Measurements from ENCODE around the gene INSIG2. TPM values are rescaled to one million over a fixed set of nuclear protein-coding genes. Genes with fewer than 3 reads are reported as not detected.

The INSIG2 gene
- total RNA-seq, 6 donors from 2014 or later: 10.5 to 33.2 (median 23.5) TPM

DNA sequence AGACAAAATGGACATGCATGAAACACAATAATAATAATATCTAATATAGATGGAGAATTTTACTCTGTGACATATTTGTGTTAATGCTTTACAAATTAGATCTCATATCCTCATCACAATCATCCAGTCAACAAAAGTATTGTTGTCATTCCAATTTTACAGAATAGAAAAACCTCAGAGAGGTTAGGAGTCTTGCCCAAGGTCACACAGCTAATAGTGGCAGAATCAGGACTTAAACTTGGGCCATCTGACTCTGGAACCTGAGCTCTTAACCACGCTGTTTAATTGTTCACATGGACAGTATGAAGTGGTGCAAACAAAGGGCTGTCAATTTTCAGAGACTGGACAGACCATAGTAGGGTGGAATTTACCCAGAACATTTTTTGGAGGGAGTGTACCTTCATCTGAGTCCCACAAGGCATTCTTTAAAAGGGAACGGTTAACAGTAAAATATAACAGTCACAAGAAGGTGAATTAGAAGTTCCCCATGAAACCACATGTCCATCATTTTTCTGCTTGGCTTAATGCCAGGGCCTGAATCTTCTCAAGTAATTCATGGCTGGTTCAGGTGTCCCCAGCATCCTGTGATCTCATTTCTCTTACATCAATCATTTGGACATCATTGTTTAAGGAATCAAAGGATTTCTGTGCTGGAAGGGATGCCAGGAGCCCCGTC, 39.0 kb upstream of the INSIG2 start:
- no peaks in the 10 kb centered on the region for H3K27me3 ChIP-seq
- DNase-seq: no peak
- no peaks in the 10 kb centered on the region for H3K9me3 ChIP-seq
- TF ChIP-seq, protein P1, sequence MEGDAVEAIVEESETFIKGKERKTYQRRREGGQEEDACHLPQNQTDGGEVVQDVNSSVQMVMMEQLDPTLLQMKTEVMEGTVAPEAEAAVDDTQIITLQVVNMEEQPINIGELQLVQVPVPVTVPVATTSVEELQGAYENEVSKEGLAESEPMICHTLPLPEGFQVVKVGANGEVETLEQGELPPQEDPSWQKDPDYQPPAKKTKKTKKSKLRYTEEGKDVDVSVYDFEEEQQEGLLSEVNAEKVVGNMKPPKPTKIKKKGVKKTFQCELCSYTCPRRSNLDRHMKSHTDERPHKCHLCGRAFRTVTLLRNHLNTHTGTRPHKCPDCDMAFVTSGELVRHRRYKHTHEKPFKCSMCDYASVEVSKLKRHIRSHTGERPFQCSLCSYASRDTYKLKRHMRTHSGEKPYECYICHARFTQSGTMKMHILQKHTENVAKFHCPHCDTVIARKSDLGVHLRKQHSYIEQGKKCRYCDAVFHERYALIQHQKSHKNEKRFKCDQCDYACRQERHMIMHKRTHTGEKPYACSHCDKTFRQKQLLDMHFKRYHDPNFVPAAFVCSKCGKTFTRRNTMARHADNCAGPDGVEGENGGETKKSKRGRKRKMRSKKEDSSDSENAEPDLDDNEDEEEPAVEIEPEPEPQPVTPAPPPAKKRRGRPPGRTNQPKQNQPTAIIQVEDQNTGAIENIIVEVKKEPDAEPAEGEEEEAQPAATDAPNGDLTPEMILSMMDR (IDR thresholded peaks at IDR 0.05): no peak
- TF ChIP-seq EP300 (IDR thresholded peaks at IDR 0.05) (no peak), POLR2AphosphoS5 (IDR thresholded peaks at IDR 0.05) (no peak), POLR2A (IDR thresholded peaks at IDR 0.05) (no peak)
- no peak overlapping the region for H3K27ac ChIP-seq
- no peak overlapping the region for H3K4me3 ChIP-seq
- H3K4me1 ChIP-seq: peaks cover 0 to 5% (median 2%) of the 10 kb centered on the region in 4 donors
- no peak for ATAC-seq (ENCODE audit: low FRiP score in 2 of 2)
- WGBS, 2 donors: 48 to 63% methylated on average over 3 of the region's 3 CpGs
- no peaks in the 10 kb centered on the region for H3K36me3 ChIP-seq

DNA sequence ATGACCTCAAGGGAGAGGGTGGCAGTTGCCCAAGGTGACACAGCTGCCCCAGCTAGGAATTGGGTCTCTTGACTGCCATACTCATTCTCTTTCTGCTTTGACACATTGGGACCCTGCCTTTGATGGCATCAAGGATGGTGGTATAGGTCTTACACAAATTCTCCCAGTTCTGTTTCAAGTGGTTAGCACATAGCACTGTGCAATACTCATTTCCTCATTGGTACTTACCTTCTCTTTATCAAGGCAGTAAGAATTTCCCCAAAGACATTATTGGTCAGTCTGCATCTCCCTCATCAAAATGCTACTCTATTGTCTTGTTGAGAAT, 38.5 kb upstream of the INSIG2 start:
- H3K4me1 ChIP-seq: peaks cover 0 to 5% (median 2%) of the 10 kb centered on the region in 4 donors
- no peaks in the 10 kb centered on the region for H3K36me3 ChIP-seq
- no peak overlapping the region for H3K4me3 ChIP-seq
- ATAC-seq (ENCODE audit: low FRiP score in 2 of 2) (no peak), DNase-seq (no peak)
- TF ChIP-seq EP300 (IDR thresholded peaks at IDR 0.05): no peak
- TF ChIP-seq POLR2A (IDR thresholded peaks at IDR 0.05): no peak
- TF ChIP-seq, protein P1 (IDR thresholded peaks at IDR 0.05): no peak
- no peak for TF ChIP-seq POLR2AphosphoS5 (IDR thresholded peaks at IDR 0.05)
- H3K27ac ChIP-seq: no peak overlapping the region
- H3K27me3 ChIP-seq: no peaks in the 10 kb centered on the region
- H3K9me3 ChIP-seq: no peaks in the 10 kb centered on the region

DNA sequence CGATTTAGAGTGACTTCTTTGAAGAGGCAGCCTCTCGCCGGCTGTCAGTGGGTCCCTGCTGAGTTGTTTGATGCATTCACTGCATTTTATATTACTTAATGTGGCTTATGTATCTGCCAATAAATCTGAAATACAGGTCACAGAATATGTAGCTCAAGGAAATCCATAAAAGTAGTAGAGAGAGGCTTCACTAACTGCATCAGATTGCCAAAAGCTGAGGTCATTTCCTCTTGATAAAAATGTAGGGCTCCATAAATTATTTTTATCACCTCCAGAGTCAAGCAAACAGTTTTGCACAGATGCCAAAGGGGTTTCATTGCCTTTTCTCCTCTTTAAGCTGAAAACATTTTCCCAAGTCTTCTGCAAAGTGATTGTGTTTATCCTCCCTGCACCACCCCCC, 37.9 kb upstream of the INSIG2 start:
- DNase-seq (no peak), ATAC-seq (ENCODE audit: low FRiP score in 2 of 2) (no peak)
- 48 to 53% methylated on average over 3 of the region's 3 CpGs for WGBS, 2 donors
- no peaks in the 10 kb centered on the region for H3K9me3 ChIP-seq
- no peak overlapping the region for H3K27ac ChIP-seq
- H3K4me1 ChIP-seq: peaks cover 0 to 5% (median 2%) of the 10 kb centered on the region in 4 donors
- no peaks in the 10 kb centered on the region for H3K27me3 ChIP-seq
- no peak overlapping the region for H3K4me3 ChIP-seq
- no peak for TF ChIP-seq POLR2A (IDR thresholded peaks at IDR 0.05)
- TF ChIP-seq, protein P1 (IDR thresholded peaks at IDR 0.05): no peak
- TF ChIP-seq POLR2AphosphoS5 (IDR thresholded peaks at IDR 0.05): no peak
- no peak for TF ChIP-seq EP300 (IDR thresholded peaks at IDR 0.05)
- H3K36me3 ChIP-seq: no peaks in the 10 kb centered on the region

DNA sequence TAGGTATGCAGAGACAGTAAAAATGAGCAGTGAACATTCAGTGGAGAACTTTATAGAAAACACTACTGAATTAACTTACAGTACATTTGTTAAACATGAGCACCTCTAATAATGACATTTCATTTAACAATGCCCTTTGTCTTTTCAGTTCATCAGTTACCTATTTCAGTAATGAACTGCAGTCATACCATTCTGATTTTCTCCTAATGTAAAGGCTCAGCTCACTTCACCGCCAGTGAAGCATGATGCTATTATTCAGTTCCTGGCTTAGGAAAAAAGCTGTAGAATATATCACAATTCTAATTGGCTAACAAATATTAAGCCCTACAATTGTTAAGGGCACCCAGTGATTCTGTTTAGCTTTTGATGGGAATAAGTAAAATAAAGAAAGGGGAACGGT, 37.3 kb upstream of the INSIG2 start:
- Histone ChIP-seq H3K36me3 (no peaks in the 10 kb centered on the region), H3K27ac (no peak overlapping the region), H3K27me3 (no peaks in the 10 kb centered on the region), H3K4me3 (no peak overlapping the region), H3K9me3 (no peaks in the 10 kb centered on the region), H3K4me1 (peaks cover 0 to 5% (median 2%) of the 10 kb centered on the region in 4 donors)
- TF ChIP-seq, protein P1 (IDR thresholded peaks at IDR 0.05): no peak
- TF ChIP-seq POLR2AphosphoS5 (IDR thresholded peaks at IDR 0.05) (no peak), POLR2A (IDR thresholded peaks at IDR 0.05) (no peak), EP300 (IDR thresholded peaks at IDR 0.05) (no peak)
- DNase-seq (no peak), ATAC-seq (ENCODE audit: low FRiP score in 2 of 2) (no peak)
- 82 to 94% methylated on average over 2 of the region's 2 CpGs for WGBS, 2 donors

DNA sequence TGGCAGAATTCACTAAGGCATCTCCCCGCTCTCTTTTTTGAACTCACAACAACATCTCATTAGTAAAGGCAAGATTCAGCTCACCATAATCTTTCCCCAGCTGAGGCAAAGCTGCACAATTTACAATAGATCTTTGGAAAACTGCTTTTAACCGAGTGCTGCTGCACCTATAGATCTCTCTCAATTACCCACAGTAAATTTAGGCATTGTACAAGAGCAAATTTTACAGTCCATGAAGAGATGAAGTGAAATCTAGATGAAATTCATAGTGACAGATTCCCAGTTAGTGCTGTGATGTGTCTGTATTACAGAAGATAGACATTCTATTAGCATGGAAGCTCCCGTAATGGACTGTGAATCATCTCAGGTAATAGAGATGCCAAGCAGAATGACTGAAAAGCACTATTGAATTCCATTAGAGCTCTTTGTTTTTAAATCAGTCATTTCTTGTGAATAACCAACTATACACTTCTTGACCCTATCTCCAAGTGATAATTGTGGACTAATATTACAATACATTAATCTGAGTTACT, 36.4 kb upstream of the INSIG2 start:
- no peak for ATAC-seq (ENCODE audit: low FRiP score in 2 of 2)
- WGBS, 2 donors: 86 to 91% methylated on average over 3 of the region's 3 CpGs

More for the DNA sequence above, 36.4 kb upstream of the INSIG2 start:
- Histone ChIP-seq H3K36me3 (no peaks in the 10 kb centered on the region), H3K4me3 (no peak overlapping the region), H3K4me1 (peaks cover 0 to 2% (median 0%) of the 10 kb centered on the region in 4 donors), H3K9me3 (no peaks in the 10 kb centered on the region), H3K27me3 (no peaks in the 10 kb centered on the region), H3K27ac (no peak overlapping the region)
- TF ChIP-seq POLR2A (IDR thresholded peaks at IDR 0.05): no peak
- TF ChIP-seq, protein P1 (IDR thresholded peaks at IDR 0.05): no peak
- TF ChIP-seq EP300 (IDR thresholded peaks at IDR 0.05): no peak
- no peak for TF ChIP-seq POLR2AphosphoS5 (IDR thresholded peaks at IDR 0.05)
- no peak for DNase-seq
